Endodermal cell (in vitro differentiated cells): Measurements from ENCODE around the gene HEMGN. TPM values are rescaled to one million over a fixed set of nuclear protein-coding genes. Genes with fewer than 3 reads are reported as not detected.

ENCODE experiments used
- DNase-seq: peaks from one replicate; pipeline ENCODE4 v3.0.0-alpha.2; 2017
- H3K27ac ChIP-seq: 2 replicates; pipeline ENCODE4 v1.5.1; 2013; ENCODE audit warnings: mild to moderate bottlenecking, low read depth, low read length, moderate library complexity
- H3K27me3 ChIP-seq: 2 replicates; pipeline ENCODE4 v1.6.1; 2013; ENCODE audit warnings: mild to moderate bottlenecking, low read length, moderate library complexity; ENCODE audit not compliant: insufficient read depth, control insufficient read depth, poor library complexity, severe bottlenecking
- H3K36me3 ChIP-seq: 2 replicates; pipeline ENCODE4 v1.7.0; 2013; ENCODE audit warnings: mild to moderate bottlenecking, low read length, moderate library complexity; ENCODE audit not compliant: control insufficient read depth, insufficient read depth
- H3K4me1 ChIP-seq: one replicate; pipeline ENCODE4 v1.7.0; 2013; ENCODE audit warnings: low read length; ENCODE audit not compliant: control insufficient read depth, insufficient read depth
- H3K4me3 ChIP-seq: 2 replicates; pipeline ENCODE4 v1.5.1; 2013; ENCODE audit warnings: mild to moderate bottlenecking, low read length, moderate library complexity
- H3K9ac ChIP-seq: 2 replicates; pipeline ENCODE4 v1.6.1; 2013; ENCODE audit warnings: mild to moderate bottlenecking, low read length, moderate library complexity; ENCODE audit not compliant: poor library complexity, severe bottlenecking; ENCODE audit errors: extremely low read depth
- H3K9me3 ChIP-seq: 2 replicates; pipeline ENCODE4 v1.6.1; 2013; ENCODE audit warnings: mild to moderate bottlenecking, low read length, moderate library complexity; ENCODE audit not compliant: control insufficient read depth
- H3K27ac Mint-ChIP-seq: 2 replicates; pipeline ENCODE4 v1.8.0; 2020; ENCODE audit warnings: mixed read lengths
- H3K27me3 Mint-ChIP-seq: 2 replicates; pipeline ENCODE4 v1.8.0; 2021; ENCODE audit warnings: mild to moderate bottlenecking, mixed read lengths; ENCODE audit not compliant: insufficient read depth
- H3K36me3 Mint-ChIP-seq: 2 replicates; pipeline ENCODE4 v1.8.0; 2020; ENCODE audit warnings: low read depth, mixed read lengths
- H3K4me1 Mint-ChIP-seq: 2 replicates; pipeline ENCODE4 v1.8.0; 2020; ENCODE audit warnings: mixed read lengths
- H3K4me3 Mint-ChIP-seq: 2 replicates; pipeline ENCODE4 v1.8.0; 2020; ENCODE audit warnings: mild to moderate bottlenecking, moderate library complexity, mixed read lengths
- H3K9me3 Mint-ChIP-seq: 2 replicates; pipeline ENCODE4 v1.8.0; 2020; ENCODE audit warnings: mild to moderate bottlenecking, mixed read lengths
- CTCF ChIP-seq: fragments of 200-600 bp; sonication (generic); conservative IDR thresholded peaks from 2 replicates; pipeline ENCODE4 v1.5.0; 2021; ENCODE audit warnings: antibody characterized with exemption, mild to moderate bottlenecking
- WGBS, 2 experiments: methylation state at CpG; one replicate each; pipeline versions ENCODE4 v1.1.5 to v1.1.7; 2013; ENCODE audit warnings: missing lambda C conversion rate in 2 of 2, mixed read lengths in 1 of 2; ENCODE audit not compliant: insufficient coverage in 1 of 2, insufficient read length in 1 of 2; 5-methylcytosine and 5-hydroxymethylcytosine counted together
- total RNA-seq, 2 donors: library from RNA; stranded (reverse); fragmentation: NEBNext Ultra II Directional in 1 of 2; extraction: Animal tissue kit (Norgen Biotek cat#: 25700) in 1 of 2; gene quantifications; 2 replicates in 1 of 2; 3 replicates in 1 of 2; pipeline ENCODE4 v1.2.1, GENCODE V29; 2021

HEMGN gene
- total RNA-seq, 2 donors from 2014 or later = not detected

- TF ChIP-seq CTCF = no peak
- Histone ChIP-seq H3K4me3 (no peak overlapping the region), H3K27me3 (peaks cover 3% of the 10 kb centered on the region), H3K36me3 (no peaks in the 10 kb centered on the region), H3K9me3 (no peaks in the 10 kb centered on the region), H3K27ac (no peak overlapping the region), H3K4me1 (no peaks in the 10 kb centered on the region), H3K9ac (no peak overlapping the region)
- Mint-ChIP-seq H3K27ac (no peak overlapping the region), H3K4me3 (no peak overlapping the region), H3K4me1 (peaks cover 8% of the 10 kb centered on the region), H3K36me3 (peaks cover 14% of the 10 kb centered on the region), H3K27me3 (peaks cover 10% of the 10 kb centered on the region), H3K9me3 (peaks cover 2% of the 10 kb centered on the region)
- no peak for DNase-seq
These were observed 18.7 kb downstream of the HEMGN start for GRCh38 chr9:97919217-97919813.

GRCh38 chr9:97918611-97919010 is 19.4 kb downstream of the HEMGN start:
- Mint-ChIP-seq H3K36me3 (peaks cover 14% of the 10 kb centered on the region), H3K4me1 (peaks cover 4% of the 10 kb centered on the region), H3K4me3 (no peak overlapping the region), H3K27ac (no peak overlapping the region), H3K27me3 (peaks cover 7% of the 10 kb centered on the region), H3K9me3 (peaks cover 2% of the 10 kb centered on the region)
- Histone ChIP-seq H3K9me3 (no peaks in the 10 kb centered on the region), H3K36me3 (no peaks in the 10 kb centered on the region), H3K27ac (no peak overlapping the region), H3K4me3 (no peak overlapping the region), H3K4me1 (no peaks in the 10 kb centered on the region), H3K9ac (no peak overlapping the region), H3K27me3 (no peaks in the 10 kb centered on the region)
- DNase-seq = no peak
- no peak for TF ChIP-seq CTCF
- WGBS, 2 experiments = 86 to 92% methylated on average over 4 of the region's 4 CpGs

GRCh38 chr9:97911970-97912369 is 26.0 kb downstream of the HEMGN start:
- no peak for DNase-seq
- no peak overlapping the region for H3K27ac Mint-ChIP-seq
- Histone ChIP-seq H3K36me3 (peaks cover 23% of the 10 kb centered on the region), H3K9ac (no peak overlapping the region), H3K9me3 (no peaks in the 10 kb centered on the region), H3K4me1 (peaks cover 3% of the 10 kb centered on the region), H3K4me3 (peak overlapping the region; percentile 29), H3K27me3 (no peaks in the 10 kb centered on the region), H3K27ac (no peak overlapping the region)
- no peak for TF ChIP-seq CTCF
- no peak overlapping the region for H3K4me3 Mint-ChIP-seq
- no peaks in the 10 kb centered on the region for H3K27me3 Mint-ChIP-seq
- WGBS, 2 experiments = 31 to 71% methylated on average over 1 of the region's 1 CpG
- peaks cover 44% of the 10 kb centered on the region for H3K36me3 Mint-ChIP-seq
- peaks cover 11% of the 10 kb centered on the region for H3K4me1 Mint-ChIP-seq
- no peaks in the 10 kb centered on the region for H3K9me3 Mint-ChIP-seq
